HepG2 (cell line): ENCODE data around the gene NDUFB3. TPM values are rescaled to one million over a fixed set of nuclear protein-coding genes. Genes with fewer than 3 reads are reported as not detected.

ENCODE experiments used
- AFF4 ChIP-seq: sonication (generic); formaldehyde crosslinking; IDR thresholded peaks from 2 replicates; pipeline ENCODE4 v1.4.0; 2020; ENCODE audit warnings: missing genetic modification reagents
- CCAR2 ChIP-seq: fragments of 200-400 bp; formaldehyde crosslinking; optimal IDR thresholded peaks from 2 replicates; pipeline ENCODE3; 2018; ENCODE audit warnings: low read depth, mild to moderate bottlenecking, low read length, moderate library complexity
- CENPX ChIP-seq: sonication (generic); formaldehyde crosslinking; IDR thresholded peaks from 2 replicates; pipeline ENCODE4 v1.9.0; 2021; ENCODE audit warnings: mild to moderate bottlenecking, missing genetic modification reagents, moderate library complexity
- DDIT3 ChIP-seq: sonication (generic); formaldehyde crosslinking; IDR thresholded peaks from 2 replicates; pipeline ENCODE4 v1.4.0; 2020; ENCODE audit warnings: mild to moderate bottlenecking, missing genetic modification reagents
- DNMT1 ChIP-seq: sonication (generic); formaldehyde crosslinking; IDR thresholded peaks from 2 replicates; pipeline ENCODE4 v1.5.1; 2020; ENCODE audit warnings: mild to moderate bottlenecking, missing genetic modification reagents
- ETV6 ChIP-seq: sonication (generic); formaldehyde crosslinking; conservative IDR thresholded peaks from 2 replicates; pipeline ENCODE4 v1.4.0; 2020; ENCODE audit warnings: missing genetic modification reagents
- GATA4 ChIP-seq: sonication (generic); IDR thresholded peaks from 2 replicates; pipeline ENCODE4 v1.6.1; 2016; ENCODE audit warnings: antibody characterized with exemption, low read depth, borderline replicate concordance
- GMEB2 ChIP-seq: IDR thresholded peaks from 2 replicates; pipeline ENCODE4 v1.6.1; 2016; ENCODE audit warnings: missing biosample characterization, missing genetic modification reagents, low read depth
- KDM4B ChIP-seq: sonication (generic); formaldehyde crosslinking; IDR thresholded peaks from 2 replicates; pipeline ENCODE4 v1.4.0; 2020; ENCODE audit warnings: missing genetic modification reagents
- NCOA2 ChIP-seq: sonication (generic); formaldehyde crosslinking; IDR thresholded peaks from 2 replicates; pipeline ENCODE4 v1.8.0; 2022; ENCODE audit warnings: inconsistent platforms
- NFRKB ChIP-seq: fragments of 450-650 bp; IDR thresholded peaks from 2 replicates; pipeline ENCODE4 v1.6.1; 2017
- PAF1 ChIP-seq: IDR thresholded peaks from 2 replicates; pipeline ENCODE4 v1.6.1; 2016; ENCODE audit warnings: missing genetic modification reagents, missing compliant biosample characterization
- SALL2 ChIP-seq: sonication (generic); formaldehyde crosslinking; IDR thresholded peaks from 2 replicates; pipeline ENCODE4 v1.8.1; 2023; ENCODE audit warnings: mild to moderate bottlenecking, missing genetic modification reagents, inconsistent platforms
- SP4 ChIP-seq: sonication (generic); formaldehyde crosslinking; IDR thresholded peaks from 2 replicates; pipeline ENCODE4 v1.8.1; 2023; ENCODE audit warnings: mild to moderate bottlenecking, missing genetic modification reagents
- TBX3 ChIP-seq: fragments of 450-650 bp; IDR thresholded peaks from 2 replicates; pipeline ENCODE4 v1.6.1; 2017; ENCODE audit warnings: antibody characterized with exemption, mild to moderate bottlenecking, inconsistent platforms, borderline replicate concordance
- WIZ ChIP-seq: sonication (generic); formaldehyde crosslinking; IDR thresholded peaks from 2 replicates; pipeline ENCODE4 v1.5.1; 2020; ENCODE audit warnings: mild to moderate bottlenecking, missing genetic modification reagents
- ZBTB44 ChIP-seq: sonication (generic); formaldehyde crosslinking; IDR thresholded peaks from 2 replicates; pipeline ENCODE4 v1.4.0; 2020; ENCODE audit warnings: missing genetic modification reagents
- ZFP1 ChIP-seq: IDR thresholded peaks from 2 replicates; pipeline ENCODE4 v1.6.1; 2016
- ZNF460 ChIP-seq: sonication (generic); formaldehyde crosslinking; IDR thresholded peaks from 2 replicates; pipeline ENCODE4 v1.5.1; 2020; ENCODE audit warnings: missing genetic modification reagents, mild to moderate bottlenecking, borderline replicate concordance
- ZNF546 ChIP-seq: sonication (generic); formaldehyde crosslinking; conservative IDR thresholded peaks from 2 replicates; pipeline ENCODE4 v1.8.1; 2023; ENCODE audit warnings: mild to moderate bottlenecking, missing genetic modification reagents
- ZNF562 ChIP-seq: sonication (generic); formaldehyde crosslinking; IDR thresholded peaks from 2 replicates; pipeline ENCODE4 v1.8.0; 2022; ENCODE audit warnings: missing genetic modification reagents, borderline replicate concordance
- ZNF747 ChIP-seq: sonication (generic); formaldehyde crosslinking; IDR thresholded peaks from 2 replicates; pipeline ENCODE4 v1.8.1; 2023; ENCODE audit warnings: missing genetic modification reagents, mild to moderate bottlenecking, borderline replicate concordance
- ZNF891 ChIP-seq: sonication (generic); formaldehyde crosslinking; IDR thresholded peaks from 2 replicates; pipeline ENCODE4 v1.5.0; 2020; ENCODE audit warnings: mild to moderate bottlenecking, missing genetic modification reagents
- ZSCAN29 ChIP-seq: sonication (generic); formaldehyde crosslinking; conservative IDR thresholded peaks from 2 replicates; pipeline ENCODE4 v1.4.0; 2020; ENCODE audit warnings: mild to moderate bottlenecking, missing genetic modification reagents
- polyA plus RNA-seq, 8 experiments: library from polyadenylated mRNA; depleted of rRNA in 3 of 8; stranded (reverse) in 7 of 8; unstranded in 1 of 8; fragments of >200 nt; fragmentation: Illumina TruSeq in 4 of 8; extraction: Trizol in 4 of 8; gene quantifications; 2 replicates each; pipeline versions ENCODE4 v1.2.1 to v1.2.3, GENCODE V29; 2011 to 2016; ENCODE audit warnings: low read depth in 4 of 8, missing spikeins in 1 of 8, mixed read lengths in 1 of 8; ENCODE audit not compliant: insufficient read depth in 1 of 8
- total RNA-seq, 5 experiments: library from RNA; depleted of rRNA; stranded (reverse); fragments of >200 nt; fragmentation: Illumina TruSeq; extraction: Trizol; gene quantifications; 2 replicates each; pipeline ENCODE4 v1.2.3, GENCODE V29; 2016; ENCODE audit warnings: low read depth in 1 of 5

The NDUFB3 gene
- total and polyA plus RNA-seq, 2 of the 13 experiments (the other 11 are each of a cell fraction or from before 2014, with no cell fraction given), result 50.7 to 159 TPM

- TF ChIP-seq KDM4B (CRISPR knock-in tag), result peak; percentile 94
- TF ChIP-seq ZNF747 (CRISPR knock-in tag), result 0 out of 2 replicates have a peak, but pooled peaks have one; percentile 7
- TF ChIP-seq NFRKB, result peak; percentile 39; the same call in 1 of the 2 replicates
- TF ChIP-seq CENPX, result no peak
- peak; percentile 41; the same call in 1 of the 2 replicates for TF ChIP-seq ZNF460 (CRISPR knock-in tag)
- TF ChIP-seq GATA4, result peak; percentile 25; the same call in 1 of the 2 replicates
- no peak for TF ChIP-seq DDIT3
- TF ChIP-seq TBX3, result peak; percentile 66; the same call in 1 of the 2 replicates
- TF ChIP-seq NCOA2, result peak; percentile 72
- no peak for TF ChIP-seq PAF1
- no peak for TF ChIP-seq WIZ (CRISPR knock-in tag)
- TF ChIP-seq AFF4, result peak; percentile 85; the same call in 1 of the 2 replicates
- TF ChIP-seq SP4, result peak; percentile 99
- TF ChIP-seq ZFP1 (CRISPR knock-in tag), result peak; percentile 84; the same call in 1 of the 2 replicates
- peak; percentile 60 for TF ChIP-seq SALL2 (CRISPR knock-in tag)
- peak; percentile 91 for TF ChIP-seq ZSCAN29 (CRISPR knock-in tag)
- TF ChIP-seq CCAR2, result peak; percentile 98
- TF ChIP-seq DNMT1 (CRISPR knock-in tag), result no peak
- TF ChIP-seq ZBTB44 (CRISPR knock-in tag), result peak; percentile 90; the same call in 1 of the 2 replicates
- TF ChIP-seq ETV6 (CRISPR knock-in tag), result 0 out of 2 replicates have a peak, but pooled peaks have one; percentile 68
- no peak for TF ChIP-seq GMEB2
- TF ChIP-seq ZNF562 (CRISPR knock-in tag), result peak; percentile 46; the same call in 1 of the 2 replicates
- peak; percentile 59; the same call in 1 of the 2 replicates for TF ChIP-seq ZNF891 (CRISPR knock-in tag)
- 0 out of 2 replicates have a peak, but pooled peaks have one; percentile 45 for TF ChIP-seq ZNF546 (CRISPR knock-in tag)
These were observed at the start of gene NDUFB3, which contains the start of gene HYCC2 (continued) for GRCh38 chr2:201071479-201072200.
